ENCODE data around the gene LRRC4B.

The LRRC4B gene

GRCh38 chr19:50551715-50552187, 16.5 kb downstream of the LRRC4B start:
- H3K27ac ChIP-seq, result no peak overlapping the region
- H3K27me3 ChIP-seq (ENCODE audit: insufficient read depth, low read depth, severe bottlenecking), result no peaks in the 10 kb centered on the region
- peaks cover 3% of the 10 kb centered on the region for H3K36me3 ChIP-seq
- no peak for DNase-seq
- no peak for TF ChIP-seq CTCF (IDR thresholded peaks at IDR 0.05; ENCODE audit: low read depth, low read length)
- H3K4me3 ChIP-seq (ENCODE audit: low read depth, low read length), result no peak overlapping the region
- no peaks in the 10 kb centered on the region for H3K9me3 ChIP-seq (ENCODE audit: severe bottlenecking)

- no peak for TF ChIP-seq CTCF (IDR thresholded peaks at IDR 0.05; ENCODE audit: low read depth, low read length)
- no peaks in the 10 kb centered on the region for H3K27me3 ChIP-seq (ENCODE audit: insufficient read depth, low read depth, severe bottlenecking)
- no peak overlapping the region for H3K4me3 ChIP-seq (ENCODE audit: low read depth, low read length)
- DNase-seq, result no peak
- H3K27ac ChIP-seq, result no peak overlapping the region
- H3K36me3 ChIP-seq, result peaks cover 3% of the 10 kb centered on the region
- H3K9me3 ChIP-seq (ENCODE audit: severe bottlenecking), result no peaks in the 10 kb centered on the region
These were observed 17.1 kb downstream of the LRRC4B start for GRCh38 chr19:50551034-50551714.

- H3K36me3 ChIP-seq, result peaks cover 3% of the 10 kb centered on the region
- H3K4me3 ChIP-seq (ENCODE audit: low read depth, low read length), result no peak overlapping the region
- H3K27ac ChIP-seq, result no peak overlapping the region
- no peak for TF ChIP-seq CTCF (IDR thresholded peaks at IDR 0.05; ENCODE audit: low read depth, low read length)
- no peaks in the 10 kb centered on the region for H3K9me3 ChIP-seq (ENCODE audit: severe bottlenecking)
- no peaks in the 10 kb centered on the region for H3K27me3 ChIP-seq (ENCODE audit: insufficient read depth, low read depth, severe bottlenecking)
- no peak for DNase-seq
These were observed 17.7 kb downstream of the LRRC4B start for GRCh38 chr19:50550594-50550966.

GRCh38 chr19:50549927-50550593, 18.2 kb downstream of the LRRC4B start:
- Histone ChIP-seq H3K9me3 (ENCODE audit: severe bottlenecking) (no peaks in the 10 kb centered on the region), H3K4me3 (ENCODE audit: low read depth, low read length) (no peak overlapping the region), H3K27ac (no peak overlapping the region), H3K36me3 (peaks cover 3% of the 10 kb centered on the region), H3K27me3 (ENCODE audit: insufficient read depth, low read depth, severe bottlenecking) (no peaks in the 10 kb centered on the region)
- DNase-seq, result no peak
- no peak for TF ChIP-seq CTCF (IDR thresholded peaks at IDR 0.05; ENCODE audit: low read depth, low read length)

GRCh38 chr19:50549059-50549926, 18.9 kb downstream of the LRRC4B start:
- Histone ChIP-seq H3K36me3 (peaks cover 3% of the 10 kb centered on the region), H3K27me3 (ENCODE audit: insufficient read depth, low read depth, severe bottlenecking) (no peaks in the 10 kb centered on the region), H3K27ac (no peak overlapping the region), H3K9me3 (ENCODE audit: severe bottlenecking) (no peaks in the 10 kb centered on the region), H3K4me3 (ENCODE audit: low read depth, low read length) (no peak overlapping the region)
- TF ChIP-seq CTCF (IDR thresholded peaks at IDR 0.05; ENCODE audit: low read depth, low read length), result no peak
- DNase-seq, result no peak
